Stomach (tissue), 9 donors: ENCODE results near the gene CALCB. TPM values are rescaled to one million over a fixed set of nuclear protein-coding genes. Genes with fewer than 3 reads are reported as not detected.

Experiments
- DNase-seq, 2 donors: peaks; one replicate each; pipeline versions ENCODE4 v3.0.0 to v3.0.0-alpha.2; 2013 to 2019
- H3K27ac ChIP-seq, 5 donors: fragments of 200-600 bp in 4 of 5; sonication (generic) in 4 of 5; one replicate each; pipeline ENCODE4 v1.5.1; 2013 to 2019; ENCODE audit warnings: mild to moderate bottlenecking in 1 of 5, moderate library complexity in 1 of 5
- H3K27me3 ChIP-seq, 3 donors: fragments of 200-600 bp; sonication (generic); one replicate each; pipeline ENCODE4 v1.5.1; 2017 to 2019; ENCODE audit warnings: mixed run types in 1 of 3
- H3K36me3 ChIP-seq, 4 donors: fragments of 200-600 bp; sonication (generic); 1 replicate in 3 of 4; 2 replicates in 1 of 4; pipeline ENCODE4 v1.5.1; 2016 to 2019
- H3K4me1 ChIP-seq, 4 donors: fragments of 200-600 bp; sonication (generic); one replicate each; pipeline ENCODE4 v1.5.1; 2016 to 2019
- H3K4me3 ChIP-seq, 4 donors: fragments of 200-600 bp; sonication (generic) in 3 of 4; one replicate each; pipeline ENCODE4 v1.5.1; 2016 to 2019; ENCODE audit warnings: mild to moderate bottlenecking in 1 of 4
- H3K9me3 ChIP-seq, 4 donors: fragments of 200-600 bp; sonication (generic); one replicate each; pipeline ENCODE4 v1.5.1; 2016 to 2019
- EP300 ChIP-seq: sonication (generic); formaldehyde crosslinking; IDR thresholded peaks from one replicate; pipeline ENCODE4 v1.6.1; 2017; ENCODE audit warnings: antibody characterized with exemption
- POLR2A ChIP-seq, 4 donors: fragments of 450-650 bp; IDR thresholded peaks; one replicate each; pipeline ENCODE4 v1.6.1; 2016; ENCODE audit warnings: antibody characterized with exemption in 4 of 4, control low read depth in 2 of 4, mild to moderate bottlenecking in 1 of 4, moderate library complexity in 1 of 4
- POLR2AphosphoS5 ChIP-seq, 3 donors: sonication (generic); formaldehyde crosslinking; IDR thresholded peaks; one replicate each; pipeline ENCODE4 v1.6.1; 2016; ENCODE audit warnings: antibody characterized with exemption in 3 of 3
- WGBS, 5 donors: extraction: QIAGEN DNeasy Blood & Tissue Kit in 3 of 5; methylation state at CpG; one replicate each; pipeline versions ENCODE4 v1.1.5 to v1.1.7; 2013 to 2018; 5-methylcytosine and 5-hydroxymethylcytosine counted together
- intact Hi-C: fragments of 100-400 bp; cut with DNase I; formaldehyde crosslinking; loops from one replicate; pipeline ENCODE4 v1.15.1; 2023; ENCODE audit warnings: low total_unique reads
- polyA plus RNA-seq, 3 donors: library from polyadenylated mRNA; stranded (reverse); fragments of 200-250 nt; gene quantifications; one replicate each; pipeline ENCODE4 v1.2.3, GENCODE V29; 2013
- total RNA-seq, 5 donors: library from RNA; depleted of rRNA; stranded (reverse); fragments of >200 nt; gene quantifications; one replicate each; pipeline versions ENCODE4 v1.1.0 to v1.2.3, GENCODE V29; 2014 to 2016
- TF ChIP-seq, protein P1 (sequence below), 7 experiments: fragments of 450-650 bp in 4 of 7; fragments of 200-600 bp in 3 of 7; sonication (generic) in 3 of 7; IDR thresholded peaks; one replicate each; pipeline ENCODE4 v1.5.1; 2016 to 2019; ENCODE audit warnings: antibody characterized with exemption in 7 of 7, control low read depth in 2 of 7, mild to moderate bottlenecking in 1 of 7
- donor health status: healthy with polysubstance abuse.
- donor health status: Bipolar disorder and iron deficiency.
- donor health status: healthy.

CALCB gene
- total and polyA plus RNA-seq, 8 donors = 0.12 to 0.43 TPM; not detected in 6

DNA sequence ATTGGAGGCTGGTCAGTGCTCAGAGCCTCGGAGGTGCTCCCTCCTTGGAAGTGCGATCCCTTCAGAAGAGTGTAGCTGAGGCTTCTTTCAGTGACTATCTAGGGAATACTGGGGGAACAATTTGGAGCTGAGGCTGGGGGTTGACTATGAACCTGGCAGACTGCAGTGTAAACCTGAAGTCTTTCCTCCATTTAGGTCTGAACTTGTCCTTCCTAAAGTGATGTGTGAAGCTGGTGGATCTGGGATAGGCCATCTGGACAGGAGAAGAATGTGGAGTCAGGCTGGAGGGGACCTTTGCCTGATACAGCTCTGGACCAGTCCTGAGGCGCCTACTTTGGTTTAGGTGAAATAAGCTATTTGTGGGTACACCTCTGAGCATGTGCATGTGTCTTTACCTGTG lies 37.8 kb downstream of the CALCB start:
- peaks cover 0 to 18% (median 15%) of the 10 kb centered on the region in 4 donors for H3K4me1 ChIP-seq
- intact Hi-C loops = no loop called here
- peaks cover 0 to 21% (median 13%) of the 10 kb centered on the region in 3 donors for H3K27me3 ChIP-seq
- no peak for DNase-seq
- no peaks in the 10 kb centered on the region for H3K36me3 ChIP-seq
- WGBS, 5 donors = 91 to 96% (median 94%) methylated on average over 3 of the region's 3 CpGs
- TF ChIP-seq POLR2A (IDR thresholded peaks at IDR 0.05) (no peak), POLR2AphosphoS5 (IDR thresholded peaks at IDR 0.05) (no peak)
- TF ChIP-seq, protein P1, sequence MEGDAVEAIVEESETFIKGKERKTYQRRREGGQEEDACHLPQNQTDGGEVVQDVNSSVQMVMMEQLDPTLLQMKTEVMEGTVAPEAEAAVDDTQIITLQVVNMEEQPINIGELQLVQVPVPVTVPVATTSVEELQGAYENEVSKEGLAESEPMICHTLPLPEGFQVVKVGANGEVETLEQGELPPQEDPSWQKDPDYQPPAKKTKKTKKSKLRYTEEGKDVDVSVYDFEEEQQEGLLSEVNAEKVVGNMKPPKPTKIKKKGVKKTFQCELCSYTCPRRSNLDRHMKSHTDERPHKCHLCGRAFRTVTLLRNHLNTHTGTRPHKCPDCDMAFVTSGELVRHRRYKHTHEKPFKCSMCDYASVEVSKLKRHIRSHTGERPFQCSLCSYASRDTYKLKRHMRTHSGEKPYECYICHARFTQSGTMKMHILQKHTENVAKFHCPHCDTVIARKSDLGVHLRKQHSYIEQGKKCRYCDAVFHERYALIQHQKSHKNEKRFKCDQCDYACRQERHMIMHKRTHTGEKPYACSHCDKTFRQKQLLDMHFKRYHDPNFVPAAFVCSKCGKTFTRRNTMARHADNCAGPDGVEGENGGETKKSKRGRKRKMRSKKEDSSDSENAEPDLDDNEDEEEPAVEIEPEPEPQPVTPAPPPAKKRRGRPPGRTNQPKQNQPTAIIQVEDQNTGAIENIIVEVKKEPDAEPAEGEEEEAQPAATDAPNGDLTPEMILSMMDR (IDR thresholded peaks at IDR 0.05) = no peak
- no peaks in the 10 kb centered on the region for H3K9me3 ChIP-seq
- H3K27ac ChIP-seq = no peak overlapping the region
- H3K4me3 ChIP-seq = no peak overlapping the region

DNA sequence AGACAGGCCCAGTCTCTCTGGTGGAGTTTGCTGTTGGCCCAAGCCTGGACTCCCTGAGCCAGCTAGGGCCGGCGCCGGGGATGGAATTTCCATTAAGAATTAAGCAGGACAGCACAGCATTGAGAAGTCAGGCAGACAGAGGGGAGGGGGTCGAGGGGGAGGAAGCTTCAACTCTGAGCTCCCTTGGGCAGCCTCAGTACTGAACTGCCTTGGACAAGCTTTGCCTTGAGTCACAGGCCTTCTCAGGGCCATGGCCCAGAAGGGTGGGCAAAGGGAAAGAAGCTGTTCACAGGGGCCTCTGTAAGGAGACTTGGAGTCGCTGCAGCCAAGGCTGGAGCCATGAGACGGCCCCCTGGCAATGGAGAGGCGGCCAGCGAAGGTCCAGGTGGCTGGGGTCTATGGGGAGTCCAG lies 38.7 kb downstream of the CALCB start:
- intact Hi-C loops = no loop called here
- H3K27me3 ChIP-seq = peaks cover 0 to 24% (median 13%) of the 10 kb centered on the region in 3 donors
- H3K36me3 ChIP-seq = no peaks in the 10 kb centered on the region
- WGBS, 5 donors = 68 to 85% (median 79%) methylated on average over 8 of the region's 8 CpGs
- TF ChIP-seq, protein P1 (IDR thresholded peaks at IDR 0.05) = no peak
- TF ChIP-seq EP300 = no peak
- no peak for TF ChIP-seq POLR2A (IDR thresholded peaks at IDR 0.05)
- no peak for TF ChIP-seq POLR2AphosphoS5 (IDR thresholded peaks at IDR 0.05)
- peaks cover 0 to 18% (median 15%) of the 10 kb centered on the region in 4 donors for H3K4me1 ChIP-seq
- DNase-seq = peak in 1 of 2 donors; percentile 78
- no peak overlapping the region for H3K4me3 ChIP-seq
- H3K9me3 ChIP-seq = no peaks in the 10 kb centered on the region
- no peak overlapping the region for H3K27ac ChIP-seq

DNA sequence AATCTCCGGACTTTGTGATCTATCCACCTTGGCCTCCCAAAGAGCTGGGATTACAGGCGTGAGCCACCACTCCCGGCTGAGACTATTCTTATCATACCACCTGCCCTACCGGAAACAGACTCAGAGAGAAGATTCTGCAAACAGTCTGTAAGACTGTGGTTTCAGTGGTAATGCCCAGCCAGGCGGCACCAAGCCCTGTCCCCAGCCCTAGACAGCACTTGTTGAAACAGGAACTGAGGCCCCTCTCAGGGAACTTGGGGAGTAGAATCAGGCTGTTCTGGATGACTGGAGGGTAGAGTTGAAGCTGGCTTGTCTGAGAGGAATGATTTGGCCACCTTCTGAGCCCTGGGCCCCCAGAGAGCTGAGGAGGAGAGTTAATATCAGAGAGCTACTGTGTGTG lies 40.0 kb downstream of the CALCB start:
- Histone ChIP-seq H3K9me3 (no peaks in the 10 kb centered on the region), H3K27me3 (peaks cover 0 to 26% (median 13%) of the 10 kb centered on the region in 3 donors), H3K36me3 (no peaks in the 10 kb centered on the region), H3K4me3 (no peak overlapping the region), H3K27ac (no peak overlapping the region), H3K4me1 (peaks cover 0 to 18% (median 15%) of the 10 kb centered on the region in 4 donors)
- intact Hi-C loops = no loop called here
- 62 to 70% (median 65%) methylated on average over 5 of the region's 5 CpGs for WGBS, 5 donors
- TF ChIP-seq EP300 = no peak
- TF ChIP-seq POLR2A (IDR thresholded peaks at IDR 0.05) = no peak
- TF ChIP-seq, protein P1 (IDR thresholded peaks at IDR 0.05) = no peak
- TF ChIP-seq POLR2AphosphoS5 (IDR thresholded peaks at IDR 0.05) = no peak
- DNase-seq = peak in 1 of 2 donors; percentile 38

DNA sequence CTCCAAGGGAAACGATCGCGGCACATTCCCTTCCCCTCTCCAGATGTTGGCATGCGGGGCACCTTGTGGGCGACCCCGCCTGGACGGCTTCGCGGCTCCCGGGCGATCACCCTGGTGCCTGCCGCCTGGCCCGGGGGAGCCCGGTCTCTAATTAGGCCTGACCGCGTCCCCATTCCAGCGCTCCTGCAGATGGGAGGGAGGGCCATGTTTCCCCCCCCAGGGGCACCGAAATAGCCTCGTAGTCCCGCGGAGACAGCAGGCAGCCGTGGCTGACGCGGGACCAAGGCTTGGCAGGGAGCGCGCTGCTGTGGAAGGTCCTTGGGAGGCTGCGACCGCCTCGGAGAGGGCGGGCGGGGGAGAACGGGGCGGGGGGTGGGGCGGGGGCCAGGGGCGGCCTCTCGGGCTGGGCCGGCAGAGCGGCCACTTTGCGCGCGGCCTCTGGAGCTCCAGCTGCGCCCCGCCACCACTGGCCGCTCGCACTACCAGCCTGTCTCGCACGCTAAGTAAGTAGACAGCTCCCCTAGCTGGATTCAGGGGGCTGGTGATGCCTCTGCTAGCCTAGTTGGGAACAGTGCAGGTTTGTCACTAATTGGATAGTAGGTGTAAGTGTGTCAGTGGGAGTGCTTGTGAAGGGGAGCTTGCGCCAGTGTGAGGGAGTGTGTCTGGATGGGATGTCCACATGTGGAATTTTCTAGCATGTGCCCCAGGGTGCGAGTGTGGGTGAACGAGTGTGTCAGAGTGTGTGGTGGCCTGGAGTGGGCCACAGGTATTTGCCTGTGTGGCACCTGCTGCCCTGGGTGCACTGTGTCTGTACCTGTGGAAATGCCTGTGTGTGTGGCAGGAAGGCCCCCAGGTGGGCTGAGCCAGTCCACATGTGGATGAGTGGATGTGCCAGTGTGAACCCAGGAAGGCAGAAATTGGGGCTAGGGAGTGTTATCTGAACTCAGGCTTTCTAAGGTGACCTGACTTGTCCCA lies 41.4 kb downstream of the CALCB start, which contains the start of gene INSC:
TSS of gene INSC (plus strand) at position 423 of the 975 bp plus-strand sequence. CDS start 34,252 bp downstream, outside the sequence.
- Histone ChIP-seq H3K36me3 (no peaks in the 10 kb centered on the region), H3K4me3 (peak within 1 kb of the TSS; percentile 21 to 42 (median 38)), H3K27ac (peak within 1 kb of the TSS; percentile 24 to 50 (median 34)), H3K4me1 (peaks cover 0 to 18% (median 15%) of the 10 kb centered on the region in 4 donors), H3K27me3 (peaks cover 0 to 27% (median 13%) of the 10 kb centered on the region in 3 donors), H3K9me3 (no peaks in the 10 kb centered on the region)
- no peak for TF ChIP-seq POLR2A (IDR thresholded peaks at IDR 0.05)
- peak in 1 of 2 donors; percentile 73 for DNase-seq
- intact Hi-C loops = no loop called here
- WGBS, 5 donors = 6 to 29% (median 7%) methylated on average over 5 to 50 of the region's 50 CpGs
